Neural cell (in vitro differentiated cells): ENCODE data around the gene C6orf132. TPM values are rescaled to one million over a fixed set of nuclear protein-coding genes. Genes with fewer than 3 reads are reported as not detected.
A peak's percentile ranks its signal among the peaks of the same experiment; 100 is the strongest.

Experiments
- H2AFZ ChIP-seq: fragments of 200-600, 300-800 bp; sonication (generic), shearing (Covaris generic); 2 replicates; pipeline ENCODE4 v1.6.0; 2014; ENCODE audit warnings: low read depth, mild to moderate bottlenecking, antibody characterized with exemption, low read length, moderate library complexity
- H3F3A ChIP-seq: fragments of 200-600 bp; shearing (Covaris generic); 2 replicates; pipeline ENCODE4 v1.6.1; 2016; ENCODE audit warnings: mild to moderate bottlenecking, moderate library complexity, mixed read lengths, antibody characterized with exemption, low read length; ENCODE audit not compliant: insufficient read depth, poor library complexity, severe bottlenecking
- H3K27ac ChIP-seq: fragments of 200-600, 300-800 bp; sonication (generic), shearing (Covaris generic); 2 replicates; pipeline ENCODE4 v1.5.1; 2014; ENCODE audit warnings: mild to moderate bottlenecking, low read length, moderate library complexity
- H3K27me3 ChIP-seq: fragments of 300-800, 200-600 bp; sonication (generic), shearing (Covaris generic); 2 replicates; pipeline ENCODE4 v1.6.0; 2014; ENCODE audit warnings: mild to moderate bottlenecking, low read depth, low read length, moderate library complexity; ENCODE audit not compliant: insufficient read depth
- H3K36me3 ChIP-seq: fragments of 300-800, 200-600 bp; sonication (generic), shearing (Covaris generic); 2 replicates; pipeline ENCODE4 v1.5.1; 2014; ENCODE audit warnings: mild to moderate bottlenecking, antibody characterized with exemption, low read length, moderate library complexity; ENCODE audit not compliant: insufficient read depth
- H3K4me2 ChIP-seq: fragments of 300-800, 200-600 bp; sonication (generic), shearing (Covaris generic); 2 replicates; pipeline ENCODE4 v1.6.0; 2014; ENCODE audit warnings: mild to moderate bottlenecking, low read length
- H3K4me3 ChIP-seq: fragments of 300-800, 200-600 bp; sonication (generic), shearing (Covaris generic); 2 replicates; pipeline ENCODE4 v1.5.1; 2014; ENCODE audit warnings: mild to moderate bottlenecking, low read length, moderate library complexity
- H3K79me2 ChIP-seq: fragments of 200-600 bp; shearing (Covaris generic); replicated peaks from 2 replicates; pipeline ENCODE4 v1.6.0; 2014; ENCODE audit warnings: mild to moderate bottlenecking, low read length, moderate library complexity; ENCODE audit not compliant: insufficient read depth
- H3K9ac ChIP-seq: fragments of 300-800, 200-600 bp; sonication (generic), shearing (Covaris generic); 2 replicates; pipeline ENCODE4 v1.6.1; 2016; ENCODE audit warnings: mild to moderate bottlenecking, low read length, mixed read lengths
- H3K9me2 ChIP-seq: fragments of 200-600 bp; shearing (Covaris generic); 2 replicates; pipeline ENCODE4 v1.6.1; 2016; ENCODE audit warnings: mild to moderate bottlenecking, low read length, mixed read lengths; ENCODE audit not compliant: insufficient read depth
- H3K9me3 ChIP-seq: fragments of 200-600, 300-800 bp; sonication (generic), shearing (Covaris generic); 2 replicates; pipeline ENCODE4 v1.6.1; 2016; ENCODE audit warnings: mild to moderate bottlenecking, mixed run types, low read length, moderate library complexity, mixed read lengths
- H4K20me1 ChIP-seq: fragments of 200-600 bp; shearing (Covaris generic); 2 replicates; pipeline ENCODE4 v1.6.1; 2016; ENCODE audit warnings: mild to moderate bottlenecking, mixed run types; ENCODE audit not compliant: insufficient read depth
- CTCF ChIP-seq: fragments of 450-650 bp; IDR thresholded peaks from 2 replicates; pipeline ENCODE4 v1.5.1; 2014; ENCODE audit warnings: antibody characterized with exemption, mild to moderate bottlenecking, moderate library complexity; ENCODE audit not compliant: poor library complexity, severe bottlenecking
- EP300 ChIP-seq: fragments of 450-650 bp; conservative IDR thresholded peaks from 2 replicates; pipeline ENCODE4 v1.6.1; 2014; ENCODE audit warnings: antibody characterized with exemption, mild to moderate bottlenecking, moderate library complexity; ENCODE audit not compliant: poor library complexity, severe bottlenecking
- EZH2 ChIP-seq: fragments of 200-600, 300-800 bp; shearing (Covaris generic), sonication (generic); IDR thresholded peaks from 2 replicates; pipeline ENCODE4 v1.6.1; 2014; ENCODE audit warnings: antibody characterized with exemption, low read length, borderline replicate concordance, mild to moderate bottlenecking; ENCODE audit not compliant: insufficient read depth, poor library complexity, severe bottlenecking
- MXI1 ChIP-seq: fragments of 450-650 bp; conservative IDR thresholded peaks from 2 replicates; pipeline ENCODE4 v1.6.1; 2014; ENCODE audit warnings: antibody characterized with exemption, mild to moderate bottlenecking; ENCODE audit not compliant: poor library complexity, severe bottlenecking
- POLR2AphosphoS5 ChIP-seq: IDR thresholded peaks from 2 replicates; pipeline ENCODE4 v1.6.1; 2012
- RAD21 ChIP-seq: fragments of 450-650 bp; conservative IDR thresholded peaks from 2 replicates; pipeline ENCODE4 v1.6.1; 2014; ENCODE audit warnings: antibody characterized with exemption, mild to moderate bottlenecking, moderate library complexity
- REST ChIP-seq: IDR thresholded peaks from 2 replicates; pipeline ENCODE4 v1.6.1; 2012; ENCODE audit warnings: borderline replicate concordance
- SMC3 ChIP-seq: fragments of 450-650 bp; conservative IDR thresholded peaks from 2 replicates; pipeline ENCODE4 v1.6.1; 2014; ENCODE audit warnings: antibody characterized with exemption, mild to moderate bottlenecking, moderate library complexity; ENCODE audit not compliant: poor library complexity
- TAF1 ChIP-seq: IDR thresholded peaks from 2 replicates; pipeline ENCODE4 v1.6.1; 2012; ENCODE audit warnings: low read depth
- polyA plus RNA-seq: library from polyadenylated mRNA; depleted of rRNA; stranded (reverse); fragments of >200 nt; gene quantifications from 2 replicates; pipeline ENCODE4 v1.2.3, GENCODE V29; 2014

C6orf132 gene
- polyA plus RNA-seq, 1 donor from 2014 or later: not detected

GRCh38 chr6:42177514-42178364, 35.3 kb upstream of the C6orf132 start:
- H3K36me3 ChIP-seq: no peaks in the 10 kb centered on the region
- no peaks in the 10 kb centered on the region for H4K20me1 ChIP-seq
- no peak overlapping the region for H3K4me2 ChIP-seq
- no peaks in the 10 kb centered on the region for H3F3A ChIP-seq
- no peaks in the 10 kb centered on the region for H3K9me3 ChIP-seq
- H3K9ac ChIP-seq: peak overlapping the region; percentile 13
- H2AFZ ChIP-seq: no peak overlapping the region
- H3K9me2 ChIP-seq: no peaks in the 10 kb centered on the region
- no peaks in the 10 kb centered on the region for H3K27me3 ChIP-seq
- H3K79me2 ChIP-seq: no peaks in the 10 kb centered on the region
- peak overlapping the region; percentile 54 for H3K4me3 ChIP-seq
- TF ChIP-seq RAD21: no peak
- TF ChIP-seq POLR2AphosphoS5: no peak
- no peak for TF ChIP-seq EP300
- TF ChIP-seq SMC3: no peak
- TF ChIP-seq REST: no peak
- no peak for TF ChIP-seq MXI1
- no peak for TF ChIP-seq TAF1
- no peak for TF ChIP-seq CTCF
- TF ChIP-seq EZH2: no peak
- H3K27ac ChIP-seq: no peak overlapping the region

GRCh38 chr6:42176981-42177380, 34.6 kb upstream of the C6orf132 start:
- no peaks in the 10 kb centered on the region for H3K36me3 ChIP-seq
- H3K79me2 ChIP-seq: no peaks in the 10 kb centered on the region
- no peak for TF ChIP-seq TAF1
- no peak for TF ChIP-seq RAD21
- no peak for TF ChIP-seq EZH2
- TF ChIP-seq EP300: no peak
- no peak for TF ChIP-seq CTCF
- no peak for TF ChIP-seq MXI1
- TF ChIP-seq SMC3: no peak
- no peak for TF ChIP-seq POLR2AphosphoS5
- no peak for TF ChIP-seq REST
- no peak overlapping the region for H3K27ac ChIP-seq
- no peak overlapping the region for H3K4me3 ChIP-seq
- H4K20me1 ChIP-seq: no peaks in the 10 kb centered on the region
- no peaks in the 10 kb centered on the region for H3K9me2 ChIP-seq
- no peaks in the 10 kb centered on the region for H3F3A ChIP-seq
- no peak overlapping the region for H3K9ac ChIP-seq
- no peaks in the 10 kb centered on the region for H3K27me3 ChIP-seq
- no peak overlapping the region for H3K4me2 ChIP-seq
- H2AFZ ChIP-seq: no peak overlapping the region
- no peaks in the 10 kb centered on the region for H3K9me3 ChIP-seq
